HepG2 (cell line): ENCODE results near the gene MYADML2. TPM values are rescaled to one million over a fixed set of nuclear protein-coding genes. Genes with fewer than 3 reads are reported as not detected.

Experiments used
- EHMT2 ChIP-seq: fragments of 200-600 bp; sonication (generic); IDR thresholded peaks from 2 replicates; pipeline ENCODE4 v1.7.0; 2017; ENCODE audit warnings: antibody characterized with exemption, low read depth, low read length, borderline replicate concordance
- HMG20B ChIP-seq: conservative IDR thresholded peaks from 2 replicates; pipeline ENCODE4 v1.6.1; 2016; ENCODE audit warnings: missing genetic modification reagents, missing compliant biosample characterization
- MXD1 ChIP-seq: sonication (generic); formaldehyde crosslinking; IDR thresholded peaks from 2 replicates; pipeline ENCODE4 v1.4.0; 2020; ENCODE audit warnings: mild to moderate bottlenecking, missing genetic modification reagents
- NRL ChIP-seq: sonication (generic); formaldehyde crosslinking; IDR thresholded peaks from 2 replicates; pipeline ENCODE4 v1.5.0; 2020; ENCODE audit warnings: missing genetic modification reagents, mild to moderate bottlenecking, moderate library complexity, borderline replicate concordance
- SAFB2 ChIP-seq: sonication (generic); formaldehyde crosslinking; IDR thresholded peaks from 2 replicates; pipeline ENCODE4 v1.5.1; 2020; ENCODE audit warnings: missing genetic modification reagents, low read depth, mild to moderate bottlenecking, borderline replicate concordance
- TAF1 ChIP-seq: sonication (generic); formaldehyde crosslinking; IDR thresholded peaks from 2 replicates; pipeline ENCODE4 v1.4.0; 2020; ENCODE audit warnings: missing genetic modification reagents
- ZNF121 ChIP-seq: sonication (generic); formaldehyde crosslinking; IDR thresholded peaks from 2 replicates; pipeline ENCODE4 v1.5.0; 2020; ENCODE audit warnings: mild to moderate bottlenecking, missing genetic modification reagents
- ZNF256 ChIP-seq: sonication (generic); formaldehyde crosslinking; conservative IDR thresholded peaks from 2 replicates; pipeline ENCODE4 v1.4.0; 2020; ENCODE audit warnings: missing genetic modification reagents
- ZNF550 ChIP-seq: sonication (generic); formaldehyde crosslinking; IDR thresholded peaks from 2 replicates; pipeline ENCODE4 v1.4.0; 2020; ENCODE audit warnings: mild to moderate bottlenecking, missing genetic modification reagents, borderline replicate concordance
- ZNF609 ChIP-seq: sonication (generic); formaldehyde crosslinking; IDR thresholded peaks from 2 replicates; pipeline ENCODE4 v1.4.0; 2020; ENCODE audit warnings: mild to moderate bottlenecking, missing genetic modification reagents, borderline replicate concordance
- ZNF687 ChIP-seq: sonication (generic); formaldehyde crosslinking; IDR thresholded peaks from 2 replicates; pipeline ENCODE4 v1.5.1; 2020; ENCODE audit warnings: mild to moderate bottlenecking, missing genetic modification reagents, moderate library complexity
- polyA plus RNA-seq, 8 experiments: library from polyadenylated mRNA; depleted of rRNA in 3 of 8; stranded (reverse) in 7 of 8; unstranded in 1 of 8; fragments of >200 nt; fragmentation: Illumina TruSeq in 4 of 8; extraction: Trizol in 4 of 8; gene quantifications; 2 replicates each; pipeline versions ENCODE4 v1.2.1 to v1.2.3, GENCODE V29; 2011 to 2016; ENCODE audit warnings: low read depth in 4 of 8, missing spikeins in 1 of 8, mixed read lengths in 1 of 8; ENCODE audit not compliant: insufficient read depth in 1 of 8
- total RNA-seq, 5 experiments: library from RNA; depleted of rRNA; stranded (reverse); fragments of >200 nt; fragmentation: Illumina TruSeq; extraction: Trizol; gene quantifications; 2 replicates each; pipeline ENCODE4 v1.2.3, GENCODE V29; 2016; ENCODE audit warnings: low read depth in 1 of 5
- TF ChIP-seq, protein P1 (sequence below): sonication (generic); formaldehyde crosslinking; IDR thresholded peaks from 2 replicates; pipeline ENCODE4 v1.5.0; 2020; ENCODE audit warnings: mild to moderate bottlenecking, low read depth, missing genetic modification reagents, borderline replicate concordance
- TF ChIP-seq, protein P2 (sequence below): sonication (generic); formaldehyde crosslinking; IDR thresholded peaks from 2 replicates; pipeline ENCODE4 v1.4.0; 2020; ENCODE audit warnings: missing genetic modification reagents, borderline replicate concordance

MYADML2 gene
- total and polyA plus RNA-seq, 2 of the 13 experiments (the other 11 are each of a cell fraction or from before 2014, with no cell fraction given), result not detected

GRCh38 chr17:81993729-81994592, 46.9 kb upstream of the MYADML2 start (continued):
- TF ChIP-seq, protein P1, sequence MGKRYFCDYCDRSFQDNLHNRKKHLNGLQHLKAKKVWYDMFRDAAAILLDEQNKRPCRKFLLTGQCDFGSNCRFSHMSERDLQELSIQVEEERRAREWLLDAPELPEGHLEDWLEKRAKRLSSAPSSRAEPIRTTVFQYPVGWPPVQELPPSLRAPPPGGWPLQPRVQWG (CRISPR knock-in tag), result no peak
- TF ChIP-seq ZNF609 (peak; percentile 61; the same call in 1 of the 2 replicates), ZNF256 (CRISPR knock-in tag) (no peak), NRL (CRISPR knock-in tag) (no peak; the same call in 1 of the 2 replicates), TAF1 (no peak), MXD1 (CRISPR knock-in tag) (peak; percentile 53; the same call in 1 of the 2 replicates), ZNF550 (peak; percentile 92; the same call in 1 of the 2 replicates), EHMT2 (no peak), SAFB2 (peak; percentile 97; the same call in 1 of the 2 replicates), ZNF687 (CRISPR knock-in tag) (peak; percentile 88), ZNF121 (CRISPR knock-in tag) (peak; percentile 36; the same call in 1 of the 2 replicates), HMG20B (CRISPR knock-in tag) (no peak)
- TF ChIP-seq, protein P2, sequence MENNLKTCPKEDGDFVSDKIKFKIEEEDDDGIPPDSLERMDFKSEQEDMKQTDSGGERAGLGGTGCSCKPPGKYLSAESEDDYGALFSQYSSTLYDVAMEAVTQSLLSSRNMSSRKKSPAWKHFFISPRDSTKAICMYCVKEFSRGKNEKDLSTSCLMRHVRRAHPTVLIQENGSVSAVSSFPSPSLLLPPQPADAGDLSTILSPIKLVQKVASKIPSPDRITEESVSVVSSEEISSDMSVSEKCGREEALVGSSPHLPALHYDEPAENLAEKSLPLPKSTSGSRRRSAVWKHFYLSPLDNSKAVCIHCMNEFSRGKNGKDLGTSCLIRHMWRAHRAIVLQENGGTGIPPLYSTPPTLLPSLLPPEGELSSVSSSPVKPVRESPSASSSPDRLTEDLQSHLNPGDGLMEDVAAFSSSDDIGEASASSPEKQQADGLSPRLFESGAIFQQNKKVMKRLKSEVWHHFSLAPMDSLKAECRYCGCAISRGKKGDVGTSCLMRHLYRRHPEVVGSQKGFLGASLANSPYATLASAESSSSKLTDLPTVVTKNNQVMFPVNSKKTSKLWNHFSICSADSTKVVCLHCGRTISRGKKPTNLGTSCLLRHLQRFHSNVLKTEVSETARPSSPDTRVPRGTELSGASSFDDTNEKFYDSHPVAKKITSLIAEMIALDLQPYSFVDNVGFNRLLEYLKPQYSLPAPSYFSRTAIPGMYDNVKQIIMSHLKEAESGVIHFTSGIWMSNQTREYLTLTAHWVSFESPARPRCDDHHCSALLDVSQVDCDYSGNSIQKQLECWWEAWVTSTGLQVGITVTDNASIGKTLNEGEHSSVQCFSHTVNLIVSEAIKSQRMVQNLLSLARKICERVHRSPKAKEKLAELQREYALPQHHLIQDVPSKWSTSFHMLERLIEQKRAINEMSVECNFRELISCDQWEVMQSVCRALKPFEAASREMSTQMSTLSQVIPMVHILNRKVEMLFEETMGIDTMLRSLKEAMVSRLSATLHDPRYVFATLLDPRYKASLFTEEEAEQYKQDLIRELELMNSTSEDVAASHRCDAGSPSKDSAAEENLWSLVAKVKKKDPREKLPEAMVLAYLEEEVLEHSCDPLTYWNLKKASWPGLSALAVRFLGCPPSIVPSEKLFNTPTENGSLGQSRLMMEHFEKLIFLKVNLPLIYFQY (CRISPR knock-in tag), result no peak
